HepG2 (cell line): ENCODE results near the gene GPR42.

Source experiments
- BHLHE40 ChIP-seq: IDR thresholded peaks from 2 replicates; pipeline ENCODE4 v1.6.1; 2011; ENCODE audit warnings: low read length, improper control_type of control experiment
- CTCF ChIP-seq: sonication (generic); formaldehyde crosslinking; IDR thresholded peaks from 2 replicates; pipeline ENCODE4 v1.5.0; 2020; ENCODE audit warnings: mild to moderate bottlenecking, missing genetic modification reagents, moderate library complexity
- EP300 ChIP-seq, 3 experiments: sonication (generic) in 1 of 3; formaldehyde crosslinking in 1 of 3; IDR thresholded peaks; 2 replicates each; pipeline versions ENCODE4 v1.5.1 to v1.6.1; 2011 to 2020; ENCODE audit warnings: low read depth in 2 of 3, low read length in 2 of 3, borderline replicate concordance in 1 of 3, improper control_type of control experiment in 1 of 3, mild to moderate bottlenecking in 1 of 3, missing genetic modification reagents in 1 of 3, moderate library complexity in 1 of 3
- NR2F1 ChIP-seq, 2 experiments: fragments of 450-650 bp in 1 of 2; formaldehyde crosslinking in 1 of 2; IDR thresholded peaks; 2 replicates each; pipeline versions ENCODE4 v1.5.0 to v1.6.1; 2016 to 2020; ENCODE audit warnings: mild to moderate bottlenecking in 1 of 2, missing compliant biosample characterization in 1 of 2, missing genetic modification reagents in 1 of 2, moderate library complexity in 1 of 2

- TF ChIP-seq BHLHE40 (no peak), NR2F1 (CRISPR knock-in tag; IDR thresholded peaks at IDR 0.05) (no peak), CTCF (no peak), EP300 (IDR thresholded peaks at IDR 0.05; ENCODE audit: low read depth in 2 of 2, low read length in 2 of 2) (no peak), EP300 (CRISPR knock-in tag; IDR thresholded peaks at IDR 0.05; ENCODE audit: borderline replicate concordance) (no peak)
These were observed 22.2 kb downstream of the GPR42 start for GRCh38 chr19:35392742-35393715.
